KOPT-K1 (cell line): ENCODE data around the gene CRY2.
"Not testable (repeated sequence)": the region's sequence is repeated elsewhere in the genome, so short reads cannot be mapped to it uniquely, and the experiment has no call there.

Experiments used
- H3K27ac ChIP-seq: fragments of 200-600 bp; sonication (generic); 2 replicates; pipeline ENCODE4 v1.5.1; 2016; ENCODE audit warnings: antibody characterized with exemption, mild to moderate bottlenecking, low read depth, low read length; ENCODE audit not compliant: poor library complexity, severe bottlenecking
- H3K36me3 ChIP-seq: fragments of 200-600 bp; sonication (generic); 2 replicates; pipeline ENCODE4 v1.5.1; 2017; ENCODE audit warnings: antibody characterized with exemption, mild to moderate bottlenecking, low read length, moderate library complexity; ENCODE audit not compliant: insufficient read depth
- H3K9me3 ChIP-seq: fragments of 200-600 bp; sonication (generic); 2 replicates; pipeline ENCODE4 v1.5.1; 2017; ENCODE audit warnings: antibody characterized with exemption, low read length, mild to moderate bottlenecking; ENCODE audit not compliant: insufficient read depth, poor library complexity, severe bottlenecking

Gene CRY2

DNA sequence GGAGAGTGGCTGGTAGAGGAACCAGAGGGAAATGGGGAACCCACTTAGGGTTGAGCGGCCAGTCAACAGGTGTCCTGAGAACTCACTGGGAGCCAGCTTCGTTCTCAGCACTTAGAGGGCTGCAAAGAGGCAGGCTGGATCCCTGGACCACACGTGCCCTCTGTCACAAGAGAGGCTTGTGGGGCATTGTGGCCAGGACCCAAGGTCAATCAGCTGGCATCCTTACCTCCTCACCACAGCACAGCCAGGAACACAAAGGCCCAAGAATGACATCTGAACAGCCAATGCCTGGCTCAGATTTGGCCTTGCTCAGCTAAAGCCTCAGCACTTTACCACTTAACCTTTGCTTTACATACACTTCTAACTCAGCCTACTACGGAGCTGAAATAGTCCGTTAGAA, 45.6 kb downstream of the CRY2 start:
- no peaks in the 10 kb centered on the region for H3K36me3 ChIP-seq
- H3K27ac ChIP-seq = no peak overlapping the region

GRCh38 chr11:45894555-45895247, 47.4 kb downstream of the CRY2 start:
- H3K27ac ChIP-seq = no peak overlapping the region
- H3K36me3 ChIP-seq = no peaks in the 10 kb centered on the region

More for the DNA sequence above, 45.6 kb downstream of the CRY2 start:
- H3K9me3 ChIP-seq = no peaks in the 10 kb centered on the region

GRCh38 chr11:45895553-45896259, 48.4 kb downstream of the CRY2 start:
- H3K9me3 ChIP-seq = no peaks in the 10 kb centered on the region
- no peaks in the 10 kb centered on the region for H3K36me3 ChIP-seq
- H3K27ac ChIP-seq = no peak overlapping the region

More at GRCh38 chr11:45894555-45895247, 47.4 kb downstream of the CRY2 start:
- H3K9me3 ChIP-seq = no peaks in the 10 kb centered on the region

GRCh38 chr11:45896422-45896984, 49.2 kb downstream of the CRY2 start:
- no peak overlapping the region for H3K27ac ChIP-seq
- no peaks in the 10 kb centered on the region for H3K36me3 ChIP-seq
- no peaks in the 10 kb centered on the region for H3K9me3 ChIP-seq

DNA sequence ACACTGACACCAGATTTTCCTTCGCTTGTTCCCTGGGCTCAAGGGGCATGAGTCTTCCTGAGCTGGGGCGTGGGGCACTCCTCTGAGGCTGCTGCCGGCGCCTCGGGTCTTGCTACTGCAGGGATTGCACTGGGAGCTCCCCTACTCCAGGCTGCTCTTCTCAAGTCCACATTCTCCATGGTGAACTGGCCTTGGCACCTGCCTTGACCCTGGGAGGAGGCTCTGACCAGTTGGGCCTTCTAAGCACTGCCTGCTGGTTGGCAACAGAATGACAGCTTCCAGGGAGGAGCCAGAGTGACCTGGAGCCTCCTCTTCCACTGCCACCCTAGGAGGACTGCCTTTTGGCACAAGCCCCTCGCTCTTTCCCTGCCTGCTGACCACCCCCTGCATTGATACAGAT, 50.3 kb downstream of the CRY2 start:
- Histone ChIP-seq H3K27ac (no peak overlapping the region), H3K36me3 (no peaks in the 10 kb centered on the region)

GRCh38 chr11:45899086-45899447, 51.8 kb downstream of the CRY2 start:
- Histone ChIP-seq H3K9me3 (no peaks in the 10 kb centered on the region), H3K27ac (no peak overlapping the region), H3K36me3 (no peaks in the 10 kb centered on the region)

More for the DNA sequence above, 50.3 kb downstream of the CRY2 start:
- no peaks in the 10 kb centered on the region for H3K9me3 ChIP-seq

- Histone ChIP-seq H3K36me3 (no peaks in the 10 kb centered on the region), H3K27ac (no peak overlapping the region), H3K9me3 (no peaks in the 10 kb centered on the region)
Measured at GRCh38 chr11:45899448-45900174, 52.3 kb downstream of the CRY2 start.

DNA sequence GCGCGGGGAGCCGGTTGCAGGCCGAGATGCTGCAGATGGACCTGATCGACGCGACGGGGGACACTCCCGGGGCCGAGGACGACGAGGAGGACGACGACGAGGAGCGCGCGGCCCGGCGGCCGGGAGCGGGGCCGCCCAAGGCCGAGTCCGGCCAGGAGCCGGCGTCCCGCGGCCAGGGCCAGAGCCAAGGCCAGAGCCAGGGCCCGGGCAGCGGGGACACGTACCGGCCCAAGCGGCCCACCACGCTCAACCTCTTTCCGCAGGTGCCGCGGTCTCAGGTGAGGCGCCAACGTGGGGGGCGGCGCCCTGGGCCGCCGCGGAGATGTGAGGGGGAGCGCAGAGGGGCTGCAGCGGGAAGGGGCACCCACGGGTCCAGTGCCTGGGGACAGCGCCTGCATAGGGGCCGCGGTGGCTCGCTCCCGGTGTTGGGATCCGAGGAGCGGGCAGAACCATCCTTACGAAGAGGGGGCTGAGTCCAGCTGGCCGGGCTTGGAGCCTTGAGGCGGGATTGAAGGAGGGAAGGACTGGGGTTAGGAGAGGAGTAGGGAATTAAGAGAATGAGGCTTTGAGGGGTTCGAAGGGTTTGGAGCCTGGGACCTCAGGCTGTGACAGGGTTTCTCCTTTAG, 53.0 kb downstream of the CRY2 start:
- H3K9me3 ChIP-seq, H3K36me3 ChIP-seq, H3K27ac ChIP-seq: not testable (repeated sequence)

- no peak overlapping the region for H3K27ac ChIP-seq
- H3K36me3 ChIP-seq = no peaks in the 10 kb centered on the region
- no peaks in the 10 kb centered on the region for H3K9me3 ChIP-seq
Measured at GRCh38 chr11:45900916-45901617, 53.8 kb downstream of the CRY2 start.

DNA sequence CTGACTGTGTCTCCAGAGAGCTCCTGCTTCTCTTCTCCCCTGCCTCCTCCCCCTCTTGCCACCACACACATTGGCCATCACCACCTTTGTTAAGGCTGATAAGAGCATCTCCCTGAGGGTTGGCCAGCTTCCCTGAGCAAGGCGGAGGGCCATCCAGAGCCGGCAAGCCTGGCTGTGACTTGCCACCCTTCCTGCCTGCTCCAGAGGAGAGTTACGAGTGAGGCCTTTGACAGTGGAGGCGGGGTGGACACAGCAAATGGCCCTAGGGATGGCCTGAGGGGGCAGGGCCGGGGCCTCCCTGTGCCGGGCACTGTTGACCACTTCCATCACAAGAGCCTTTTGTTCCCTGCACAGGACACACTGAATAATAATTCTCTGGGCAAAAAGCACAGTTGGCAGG, 54.4 kb downstream of the CRY2 start:
- no peaks in the 10 kb centered on the region for H3K9me3 ChIP-seq
- H3K36me3 ChIP-seq = no peaks in the 10 kb centered on the region
- H3K27ac ChIP-seq = no peak overlapping the region

- no peak overlapping the region for H3K27ac ChIP-seq
- no peaks in the 10 kb centered on the region for H3K9me3 ChIP-seq
- H3K36me3 ChIP-seq = no peaks in the 10 kb centered on the region
Measured at GRCh38 chr11:45902452-45903380, 55.4 kb downstream of the CRY2 start.

GRCh38 chr11:45904309-45904915, 57.1 kb downstream of the CRY2 start:
- Histone ChIP-seq H3K9me3 (no peaks in the 10 kb centered on the region), H3K36me3 (peaks cover 7% of the 10 kb centered on the region; the same call in 1 of the 2 replicates), H3K27ac (no peak overlapping the region)

- H3K9me3 ChIP-seq = no peaks in the 10 kb centered on the region
- H3K27ac ChIP-seq = no peak overlapping the region
- peaks cover 14% of the 10 kb centered on the region; the same call in 1 of the 2 replicates for H3K36me3 ChIP-seq
Measured at GRCh38 chr11:45905095-45905494, 57.8 kb downstream of the CRY2 start.
